GM12865 (cell line): ENCODE measurements around the gene SLC38A4.

Experiments used
- DNase-seq: peaks from one replicate; pipeline ENCODE4 v3.0.0; 2010; ENCODE audit warnings: low read depth
- H3K4me3 ChIP-seq: 2 replicates; pipeline ENCODE4 v1.5.1; 2011; ENCODE audit warnings: mild to moderate bottlenecking, low read depth, low read length, control low read depth
- CTCF ChIP-seq: IDR thresholded peaks from 2 replicates; pipeline ENCODE4 v1.5.1; 2011; ENCODE audit warnings: low read length, control low read depth, low read depth, inconsistent platforms; ENCODE audit not compliant: insufficient read depth; ENCODE audit errors: missing control alignments

SLC38A4 gene

GRCh38 chr12:46770501-46771183 is 55.2 kb downstream of the SLC38A4 start:
- DNase-seq = no peak
- TF ChIP-seq CTCF = no peak
- H3K4me3 ChIP-seq = no peak overlapping the region

GRCh38 chr12:46764005-46764404 is 61.8 kb downstream of the SLC38A4 start:
- H3K4me3 ChIP-seq = no peak overlapping the region
- no peak for TF ChIP-seq CTCF
- DNase-seq = no peak

- no peak overlapping the region for H3K4me3 ChIP-seq
- peak; percentile 10 for DNase-seq
- TF ChIP-seq CTCF = no peak
Measured at GRCh38 chr12:46763230-46763629, 62.6 kb downstream of the SLC38A4 start.

DNA sequence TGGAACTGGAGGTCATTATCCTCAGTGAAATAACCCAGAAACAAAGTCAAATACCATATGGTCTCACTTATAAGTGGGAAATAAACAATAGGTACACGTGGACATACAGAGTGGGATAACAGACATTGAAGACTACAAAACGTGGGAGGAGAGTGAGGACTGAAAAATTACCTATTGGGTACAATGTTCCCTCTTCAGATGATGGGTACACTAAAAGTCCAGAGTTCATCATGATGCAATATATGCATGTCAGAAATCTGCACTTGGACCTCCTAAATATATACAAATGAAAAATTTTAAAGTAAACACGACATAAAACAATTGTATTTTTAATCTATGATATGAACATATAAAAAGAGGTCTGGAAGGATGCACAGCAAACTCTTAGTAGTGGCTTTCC is 71.2 kb downstream of the SLC38A4 start:
- no peak for DNase-seq
- no peak overlapping the region for H3K4me3 ChIP-seq
- TF ChIP-seq CTCF = no peak

GRCh38 chr12:46752396-46752795 is 73.4 kb downstream of the SLC38A4 start:
- no peak for DNase-seq
- H3K4me3 ChIP-seq = no peak overlapping the region
- no peak for TF ChIP-seq CTCF

DNA sequence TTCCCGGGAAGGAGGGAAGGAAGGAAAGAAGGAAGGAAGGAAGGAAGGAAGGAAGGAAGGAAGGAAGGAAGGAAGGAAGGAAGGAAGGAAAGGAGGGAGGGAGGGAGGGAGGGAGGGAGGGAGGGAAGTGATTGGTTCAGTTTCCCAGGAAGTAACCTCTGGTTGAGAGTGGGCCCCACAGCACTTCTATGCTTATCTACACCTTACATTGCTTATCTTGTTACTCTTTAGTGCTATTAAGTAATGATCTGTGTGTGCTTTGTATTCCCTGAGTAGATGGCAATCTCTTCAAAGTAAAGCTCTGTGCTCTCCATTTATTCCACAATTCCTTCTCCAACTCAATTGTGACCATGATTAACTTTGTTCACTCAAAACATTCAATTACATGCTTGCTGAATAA is 74.6 kb downstream of the SLC38A4 start:
- no peak for DNase-seq
- no peak for TF ChIP-seq CTCF
- H3K4me3 ChIP-seq = no peak overlapping the region

GRCh38 chr12:46749322-46749721 is 76.5 kb downstream of the SLC38A4 start:
- no peak for DNase-seq
- no peak overlapping the region for H3K4me3 ChIP-seq
- no peak for TF ChIP-seq CTCF
